ENCODE data around the gene JAK3. TPM values are rescaled to one million over a fixed set of nuclear protein-coding genes. Genes with fewer than 3 reads are reported as not detected.
A peak's percentile ranks its signal among the peaks of the same experiment; 100 is the strongest.

The JAK3 gene
- polyA plus RNA-seq, 2 of the 4 experiments (the other 2 are of a cell fraction) = 0.31 to 0.89 TPM

- TF ChIP-seq GATA3 (IDR thresholded peaks at IDR 0.05; ENCODE audit: borderline replicate concordance) = no peak
- no peak for TF ChIP-seq HOXB13 (CRISPR knock-in tag; IDR thresholded peaks at IDR 0.05; ENCODE audit: low read depth)
- no peak for TF ChIP-seq MYC (IDR thresholded peaks at IDR 0.05; ENCODE audit: borderline replicate concordance, low read length)
- no peak for TF ChIP-seq BHLHE40 (IDR thresholded peaks at IDR 0.05; ENCODE audit: low read depth, low read length)
- no peak for TF ChIP-seq RARB (CRISPR knock-in tag; IDR thresholded peaks at IDR 0.05)
These were observed 23.4 kb downstream of the JAK3 start (continued) for GRCh38 chr19:17824339-17824738.

- ChIA-PET CTCF (no interaction called here), POLR2A (no interaction called here)
- H3K4me1 ChIP-seq = no peaks in the 10 kb centered on the region
- ATAC-seq (0 out of 6 replicates have a peak, but pooled peaks of 1 of the 2 experiments have one; percentile 19), FAIRE-seq (no peak), DNase-seq (ENCODE audit: low read depth in 1 of 2, low spot score in 1 of 2) (no peak)
- 0 out of 3 replicates have a peak, but pooled peaks cover 2% of the 10 kb centered on the region for H3K9me3 ChIP-seq
- H3K27ac ChIP-seq = no peak within 1 kb of the TSS
- no peak for TF ChIP-seq RFX5 (IDR thresholded peaks at IDR 0.05)
- TF ChIP-seq RNF2 (IDR thresholded peaks at IDR 0.05; ENCODE audit: borderline replicate concordance, low read depth) = no peak
- TF ChIP-seq HDAC2 (IDR thresholded peaks at IDR 0.05) = no peak
- TF ChIP-seq EHF (CRISPR knock-in tag; IDR thresholded peaks at IDR 0.05) = no peak
- TF ChIP-seq, protein P1, sequence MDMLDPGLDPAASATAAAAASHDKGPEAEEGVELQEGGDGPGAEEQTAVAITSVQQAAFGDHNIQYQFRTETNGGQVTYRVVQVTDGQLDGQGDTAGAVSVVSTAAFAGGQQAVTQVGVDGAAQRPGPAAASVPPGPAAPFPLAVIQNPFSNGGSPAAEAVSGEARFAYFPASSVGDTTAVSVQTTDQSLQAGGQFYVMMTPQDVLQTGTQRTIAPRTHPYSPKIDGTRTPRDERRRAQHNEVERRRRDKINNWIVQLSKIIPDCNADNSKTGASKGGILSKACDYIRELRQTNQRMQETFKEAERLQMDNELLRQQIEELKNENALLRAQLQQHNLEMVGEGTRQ (IDR thresholded peaks at IDR 0.05) = no peak
- TF ChIP-seq FOSB (CRISPR knock-in tag; IDR thresholded peaks at IDR 0.05) = no peak
- no peak for TF ChIP-seq RCOR1 (IDR thresholded peaks at IDR 0.05; ENCODE audit: low read depth, low read length)
- no peak for TF ChIP-seq MAFK (IDR thresholded peaks at IDR 0.05; ENCODE audit: partially characterized antibody)
- no peak for TF ChIP-seq KDM5A (IDR thresholded peaks at IDR 0.05)
- TF ChIP-seq MAX (IDR thresholded peaks at IDR 0.05) = no peak
- TF ChIP-seq, protein P2, sequence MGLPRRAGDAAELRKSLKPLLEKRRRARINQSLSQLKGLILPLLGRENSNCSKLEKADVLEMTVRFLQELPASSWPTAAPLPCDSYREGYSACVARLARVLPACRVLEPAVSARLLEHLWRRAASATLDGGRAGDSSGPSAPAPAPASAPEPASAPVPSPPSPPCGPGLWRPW (IDR thresholded peaks at IDR 0.05) = no peak
- no peak for TF ChIP-seq PHF8 (IDR thresholded peaks at IDR 0.05; ENCODE audit: borderline replicate concordance, low read depth)
- TF ChIP-seq HOXB13 (CRISPR knock-in tag; IDR thresholded peaks at IDR 0.05; ENCODE audit: low read depth) = no peak
- TF ChIP-seq ZSCAN20 (CRISPR knock-in tag; IDR thresholded peaks at IDR 0.05) = no peak
- TF ChIP-seq RARB (CRISPR knock-in tag; IDR thresholded peaks at IDR 0.05) = no peak
- TF ChIP-seq CBX8 (IDR thresholded peaks at IDR 0.05) = no peak
- no peak for TF ChIP-seq JUNB (IDR thresholded peaks at IDR 0.05)
- TF ChIP-seq CTCF (IDR thresholded peaks at IDR 0.05) = no peak
- no peak for TF ChIP-seq CHD4 (IDR thresholded peaks at IDR 0.05; ENCODE audit: borderline replicate concordance)
- H3K4me2 ChIP-seq = no peak within 1 kb of the TSS
- WGBS (ENCODE audit: missing lambda C conversion rate) = 94% methylated on average over 23 of the region's 34 CpGs
- no peak within 1 kb of the TSS for H3K4me3 ChIP-seq
These were observed 26.6 kb downstream of the JAK3 start, which contains the start of gene INSL3 for GRCh38 chr19:17821190-17821589. Gene INSL3 (minus strand): TSS chr19:17821519. CDS start chr19:17821506, 13 bp downstream.

- H3K9me3 ChIP-seq = 0 out of 3 replicates have a peak, but pooled peaks cover 2% of the 10 kb centered on the region
- WGBS (ENCODE audit: missing lambda C conversion rate) = 66% methylated on average over 9 of the region's 13 CpGs
- no peak; a peak in 1 of 6 replicates for ATAC-seq
- POLR2A ChIA-PET = no interaction called here
- no peak overlapping the region for H3K4me3 ChIP-seq
- DNase-seq (ENCODE audit: low read depth in 1 of 2, low spot score in 1 of 2) = no peak
- FAIRE-seq = no peak
- H3K27ac ChIP-seq = no peak overlapping the region
- no peaks in the 10 kb centered on the region for H3K4me1 ChIP-seq
- CTCF ChIA-PET = no interaction called here
- H3K4me2 ChIP-seq = no peak overlapping the region
- TF ChIP-seq RCOR1 (IDR thresholded peaks at IDR 0.05; ENCODE audit: low read depth, low read length) = no peak
- TF ChIP-seq BHLHE40 (IDR thresholded peaks at IDR 0.05; ENCODE audit: low read depth, low read length) = no peak
- no peak for TF ChIP-seq TFCP2L1 (CRISPR knock-in tag; IDR thresholded peaks at IDR 0.05)
- TF ChIP-seq, protein P3, sequence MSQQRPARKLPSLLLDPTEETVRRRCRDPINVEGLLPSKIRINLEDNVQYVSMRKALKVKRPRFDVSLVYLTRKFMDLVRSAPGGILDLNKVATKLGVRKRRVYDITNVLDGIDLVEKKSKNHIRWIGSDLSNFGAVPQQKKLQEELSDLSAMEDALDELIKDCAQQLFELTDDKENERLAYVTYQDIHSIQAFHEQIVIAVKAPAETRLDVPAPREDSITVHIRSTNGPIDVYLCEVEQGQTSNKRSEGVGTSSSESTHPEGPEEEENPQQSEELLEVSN (IDR thresholded peaks at IDR 0.05; ENCODE audit: borderline replicate concordance, low read depth) = no peak
- TF ChIP-seq KDM1A (IDR thresholded peaks at IDR 0.05; ENCODE audit: low read depth) = no peak
- TF ChIP-seq SREBF2 (IDR thresholded peaks at IDR 0.05) = no peak
These were observed 30.0 kb downstream of the JAK3 start for GRCh38 chr19:17817668-17818363.
